ENCODE results near the gene PHF23. TPM values are rescaled to one million over a fixed set of nuclear protein-coding genes. Genes with fewer than 3 reads are reported as not detected.
"Not testable (repeated sequence)": the region's sequence is repeated elsewhere in the genome, so short reads cannot be mapped to it uniquely, and the experiment has no call there.

Gene PHF23
- total RNA-seq, 1 donor: 24.2 TPM

DNA sequence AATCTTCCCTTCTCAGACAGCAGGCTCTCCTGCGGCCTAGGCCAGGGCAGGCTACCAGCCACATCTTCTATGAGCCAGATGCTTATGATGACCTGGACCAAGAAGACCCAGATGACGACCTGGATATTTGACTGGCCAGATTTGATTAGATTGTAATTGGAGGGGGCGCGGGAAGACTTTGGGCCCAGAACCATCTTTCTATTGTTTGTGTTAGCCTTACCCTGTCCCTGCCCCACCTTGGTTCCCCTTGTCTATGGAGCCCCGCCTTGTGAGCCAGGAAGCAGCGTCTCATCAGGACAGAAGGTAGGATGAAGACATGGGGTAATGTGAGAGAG lies 20.3 kb upstream of the PHF23 start:
- DNase-seq (ENCODE audit: low read depth in 2 of 3, low spot score in 2 of 3): no peak

DNA sequence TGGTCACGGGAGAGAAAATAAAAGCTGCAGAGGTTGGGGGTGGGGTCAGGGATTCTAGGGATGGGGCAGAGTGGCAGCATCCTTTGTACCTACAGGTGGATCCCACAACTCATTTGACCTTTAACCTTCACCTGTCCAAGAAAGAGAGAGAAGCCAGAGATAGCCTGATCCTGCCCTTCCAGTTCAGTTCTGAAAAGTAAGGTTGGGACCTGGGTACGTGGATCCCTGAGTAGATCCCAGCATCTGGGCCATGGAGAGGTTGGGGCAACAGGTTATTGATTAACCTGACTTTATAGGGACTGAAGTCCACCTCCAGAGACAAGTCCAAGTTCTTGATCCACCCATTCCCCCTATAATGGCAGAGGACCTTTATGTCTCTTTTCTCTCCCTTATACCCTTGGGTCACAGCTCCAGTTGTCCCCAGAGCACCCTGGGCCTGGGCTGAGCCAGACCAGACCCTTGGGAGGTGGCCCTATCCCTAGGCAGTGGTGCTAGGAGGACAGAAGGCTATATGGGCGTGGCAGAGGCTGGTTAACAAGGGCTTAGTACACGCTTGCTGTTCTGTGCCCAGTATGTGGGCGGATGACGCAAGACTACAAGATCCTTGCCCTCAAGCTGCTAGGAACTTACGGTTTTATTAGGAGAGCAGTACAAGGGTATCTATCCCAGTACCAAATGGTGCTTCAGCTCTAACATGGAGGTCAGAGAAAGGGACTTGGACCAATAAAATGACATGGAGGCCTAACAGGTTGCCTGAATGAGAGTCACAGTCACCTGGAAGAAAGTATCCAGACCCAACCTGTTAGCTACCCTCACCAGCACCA lies 19.7 kb upstream of the PHF23 start:
- DNase-seq (ENCODE audit: low read depth in 2 of 3, low spot score in 2 of 3): no peak

DNA sequence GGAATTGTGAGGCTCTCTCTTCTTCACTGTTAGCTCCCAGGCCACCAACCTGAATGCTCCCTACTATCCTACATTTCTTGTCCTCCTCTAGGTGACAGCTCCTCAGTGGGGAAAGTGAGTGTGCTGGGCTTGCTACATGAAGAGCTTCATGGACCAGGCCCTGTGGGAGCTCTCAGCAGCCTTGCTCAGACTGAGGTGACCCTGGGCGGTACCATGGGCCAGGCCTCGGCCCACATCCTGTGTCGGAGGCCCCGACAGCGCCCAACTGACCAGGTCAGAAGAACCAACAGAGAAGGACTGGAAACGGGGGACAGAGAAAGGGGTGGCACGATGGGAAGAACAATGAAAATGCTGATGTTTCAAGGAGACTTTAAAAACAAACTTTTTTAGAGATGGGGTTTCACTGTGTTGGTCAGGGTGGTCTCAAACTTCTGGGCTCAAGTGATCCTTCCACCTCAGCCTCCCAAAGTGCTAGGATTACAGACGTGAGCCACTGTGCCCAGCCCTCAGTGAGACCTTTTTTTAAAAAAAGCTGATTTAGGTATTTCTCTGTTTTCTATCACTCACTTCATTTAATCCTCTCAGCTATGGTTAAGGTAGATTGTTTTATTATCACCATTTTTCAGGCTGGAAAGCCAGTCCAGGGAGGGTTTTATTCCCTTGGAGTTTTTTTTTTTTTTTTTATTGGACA lies 17.7 kb upstream of the PHF23 start:
- no peak for DNase-seq (ENCODE audit: low read depth in 2 of 3, low spot score in 2 of 3)

DNA sequence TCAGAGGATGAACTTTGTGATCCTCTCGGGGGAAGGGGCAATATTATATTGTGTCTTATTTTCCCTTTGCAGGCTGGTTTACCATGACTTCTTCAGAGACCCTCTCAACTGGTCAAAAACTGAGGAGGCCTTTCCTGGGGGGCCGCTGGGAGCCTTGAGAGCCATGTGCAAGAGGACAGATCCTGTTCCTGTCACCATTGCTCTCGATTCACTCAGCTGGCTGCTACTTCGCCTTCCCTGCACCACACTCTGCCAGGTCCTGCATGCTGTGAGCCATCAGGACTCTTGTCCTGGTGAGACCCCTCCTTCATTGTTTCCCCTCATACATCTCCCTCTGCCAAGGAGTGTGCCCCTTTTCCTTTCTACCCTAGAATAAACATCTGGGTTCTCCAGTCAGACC lies 15.3 kb upstream of the PHF23 start:
- no peak for DNase-seq (ENCODE audit: low read depth in 2 of 3, low spot score in 2 of 3)

DNA sequence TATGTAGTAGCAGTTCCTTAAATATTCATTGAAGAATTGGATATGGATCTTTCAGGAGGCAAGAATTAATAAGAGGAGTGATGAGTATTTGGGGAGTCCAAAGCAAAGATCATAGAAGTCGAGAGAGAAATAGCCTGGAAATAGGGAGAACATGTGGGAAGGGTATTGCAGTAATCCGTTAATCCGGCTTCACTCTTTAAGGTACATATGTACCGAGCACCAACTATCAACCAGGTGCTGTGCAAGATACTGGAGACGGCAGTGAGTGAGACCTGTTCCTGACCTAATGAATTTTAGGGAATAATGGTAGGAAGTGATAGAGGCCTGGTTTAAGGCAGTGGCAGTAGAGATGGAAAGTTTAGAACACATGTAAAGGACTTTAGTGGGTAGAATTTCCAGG lies 13.8 kb upstream of the PHF23 start:
- no peak for DNase-seq (ENCODE audit: low read depth in 2 of 3, low spot score in 2 of 3)

DNA sequence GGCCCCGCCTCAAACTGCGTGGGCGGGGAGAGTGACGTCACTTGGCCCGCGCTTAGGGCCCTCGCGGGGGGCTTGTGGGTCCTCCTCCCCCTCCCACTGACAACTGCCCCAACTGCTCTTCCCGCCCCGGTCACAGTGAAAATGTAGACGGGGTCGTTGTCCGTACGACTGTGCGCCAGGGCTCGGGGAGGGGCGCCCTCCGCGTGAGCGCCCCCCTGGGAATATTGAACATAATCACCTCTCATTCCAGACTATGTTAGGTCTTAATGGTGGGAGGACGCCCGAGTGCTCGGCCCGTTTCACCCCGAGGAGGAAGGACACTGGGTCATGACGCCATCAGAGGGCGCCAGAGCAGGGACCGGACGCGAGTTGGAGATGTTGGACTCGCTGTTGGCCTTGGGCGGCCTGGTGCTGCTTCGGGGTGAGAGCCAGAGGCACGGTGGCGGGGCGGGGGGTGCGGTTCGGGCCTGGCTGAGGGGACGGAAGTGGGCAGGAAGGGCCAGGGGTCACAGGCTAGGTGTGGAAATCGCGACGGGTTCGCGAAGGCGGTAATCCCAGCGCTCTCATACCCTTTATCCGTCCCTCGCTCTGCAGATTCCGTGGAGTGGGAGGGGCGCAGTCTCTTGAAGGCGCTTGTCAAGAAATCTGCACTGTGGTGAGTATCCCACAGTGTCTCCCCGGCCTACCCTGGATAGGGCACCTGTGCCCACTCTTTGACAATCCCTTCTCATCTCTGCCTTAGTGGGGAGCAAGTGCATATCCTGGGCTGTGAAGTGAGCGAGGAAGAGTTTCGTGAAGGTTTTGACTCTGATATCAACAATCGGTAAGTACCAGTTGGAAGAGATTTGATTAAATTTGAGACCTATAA lies 13.2 kb upstream of the PHF23 start, which contains the start of gene ELP5:
TSS of gene ELP5 (plus strand) at position 40 of the 868 bp plus-strand sequence. CDS start at position 376, 336 bp downstream.
- DNase-seq (ENCODE audit: low read depth in 2 of 3, low spot score in 2 of 3): peak in 2 of 3 donors; percentile 96 to 99

DNA sequence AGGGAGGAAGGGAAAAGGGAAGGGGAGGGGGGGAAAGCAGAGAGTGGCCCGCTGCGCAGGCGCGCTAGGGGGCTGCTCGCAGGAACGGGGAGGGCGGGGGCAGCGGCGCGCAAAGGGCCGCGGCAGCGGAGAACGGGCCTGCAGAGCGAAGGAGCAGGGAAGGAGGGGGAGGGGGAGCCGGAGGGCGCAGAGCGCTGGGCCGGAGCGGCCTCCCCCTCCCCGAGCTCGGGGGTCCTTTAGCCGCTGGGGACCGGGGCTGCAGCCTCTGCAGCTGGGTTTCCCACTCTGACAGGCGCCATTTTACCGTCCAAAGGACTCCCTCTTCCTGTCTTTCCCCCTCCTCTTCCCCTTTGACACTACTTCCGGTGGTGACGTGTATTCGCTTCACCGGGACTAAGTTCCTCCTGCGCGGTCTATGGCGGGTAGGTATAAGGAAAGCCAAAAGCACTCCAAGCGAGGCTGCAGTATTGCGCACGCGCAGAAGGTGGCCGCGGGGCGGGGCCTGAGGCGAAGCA lies 12.5 kb upstream of the PHF23 start, which contains the start of gene CTDNEP1:
TSS of gene CTDNEP1 (minus strand) at position 74 of the 515 bp plus-strand sequence. CDS start 438 bp downstream, outside the sequence.
- DNase-seq (ENCODE audit: low read depth in 2 of 3, low spot score in 2 of 3): peak in 2 of 3 donors; percentile 99 to 100

DNA sequence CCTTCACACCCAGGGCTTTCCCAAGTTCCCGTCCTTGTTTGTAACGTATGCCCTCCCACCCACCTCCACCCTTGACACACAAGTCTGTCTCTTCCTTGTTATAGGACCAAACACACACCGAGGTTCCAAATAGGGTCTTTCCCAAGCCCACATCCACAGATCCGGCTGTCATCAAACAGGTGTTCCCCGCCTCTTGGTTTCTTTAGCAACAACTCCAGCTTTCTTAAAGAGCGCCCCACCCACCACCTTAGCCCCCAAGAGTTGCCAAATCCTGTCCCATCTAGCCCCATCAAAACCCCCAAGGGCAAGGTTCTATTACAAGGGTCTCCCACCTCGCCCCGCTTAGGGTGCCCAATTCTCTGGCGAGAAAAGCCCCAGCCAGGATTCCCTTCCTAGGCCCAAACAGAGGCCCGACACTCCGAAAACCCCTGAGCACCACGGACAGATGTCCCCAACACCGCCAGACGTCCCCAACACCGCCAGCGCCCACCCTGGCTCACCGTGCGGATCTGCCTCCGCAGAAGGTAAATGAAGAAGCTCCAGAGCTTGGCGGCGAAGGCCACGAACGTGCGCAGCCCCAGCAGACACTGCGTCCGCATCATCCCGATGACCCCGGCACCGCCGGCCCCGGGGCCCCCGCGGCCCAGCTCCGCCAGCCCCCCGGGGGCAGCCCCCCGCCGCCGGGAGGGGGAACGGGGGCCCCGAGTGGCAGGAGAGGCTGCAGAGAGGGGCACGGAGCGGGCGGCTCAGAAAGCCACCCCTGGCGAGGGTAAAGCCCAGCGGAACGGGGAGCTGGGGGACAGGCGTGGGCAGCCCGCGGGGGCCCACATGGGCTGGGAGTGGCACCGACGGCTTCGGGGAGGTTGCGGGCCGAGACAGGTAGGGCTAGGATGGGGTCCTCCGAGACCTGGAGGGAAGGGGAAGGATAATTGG lies 11.7 kb upstream of the PHF23 start:
- peak in 2 of 3 donors; percentile 54 to 57 for DNase-seq (ENCODE audit: low read depth in 2 of 3, low spot score in 2 of 3)

DNA sequence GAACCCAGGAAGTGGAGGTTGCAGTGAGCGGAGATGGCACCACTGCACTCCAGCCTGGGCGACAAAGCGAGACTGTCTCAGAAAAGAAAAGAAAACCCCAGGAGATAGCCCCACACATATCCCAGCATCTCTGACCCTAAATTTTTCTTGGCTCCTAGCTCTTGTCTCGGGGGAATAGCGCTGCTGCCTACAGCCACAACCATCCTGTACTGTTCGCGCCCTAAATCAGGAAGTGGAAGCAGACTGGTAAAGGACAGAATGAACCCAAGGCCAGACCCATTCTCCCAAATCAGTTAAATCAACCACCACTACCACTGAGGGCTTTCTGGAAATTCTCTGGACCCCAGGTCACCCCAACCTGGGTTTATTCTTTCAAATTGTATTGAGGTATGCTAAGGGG lies 10.6 kb upstream of the PHF23 start:
- DNase-seq (ENCODE audit: low read depth in 2 of 3, low spot score in 2 of 3): no peak

DNA sequence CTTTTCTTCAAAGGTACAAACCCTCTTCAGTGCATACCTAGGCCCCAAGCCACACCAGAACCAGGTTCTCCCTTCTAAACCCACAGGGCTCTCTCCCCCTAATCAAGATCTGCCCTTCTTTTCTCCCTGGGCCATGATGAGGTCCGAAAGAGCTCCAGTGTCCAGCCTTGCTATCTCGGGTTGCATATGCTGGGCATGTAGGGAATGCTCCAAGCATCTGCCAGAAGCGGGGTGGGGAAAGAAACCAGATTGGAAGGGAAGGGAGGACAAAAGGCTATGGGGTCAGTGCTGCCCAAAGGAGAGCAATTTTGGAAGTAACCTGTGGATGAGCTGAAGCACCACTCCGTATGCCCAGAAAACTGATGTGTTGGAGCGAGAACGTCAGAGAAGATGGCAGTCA lies 10.0 kb upstream of the PHF23 start:
- DNase-seq (ENCODE audit: low read depth in 2 of 3, low spot score in 2 of 3): no peak

DNA sequence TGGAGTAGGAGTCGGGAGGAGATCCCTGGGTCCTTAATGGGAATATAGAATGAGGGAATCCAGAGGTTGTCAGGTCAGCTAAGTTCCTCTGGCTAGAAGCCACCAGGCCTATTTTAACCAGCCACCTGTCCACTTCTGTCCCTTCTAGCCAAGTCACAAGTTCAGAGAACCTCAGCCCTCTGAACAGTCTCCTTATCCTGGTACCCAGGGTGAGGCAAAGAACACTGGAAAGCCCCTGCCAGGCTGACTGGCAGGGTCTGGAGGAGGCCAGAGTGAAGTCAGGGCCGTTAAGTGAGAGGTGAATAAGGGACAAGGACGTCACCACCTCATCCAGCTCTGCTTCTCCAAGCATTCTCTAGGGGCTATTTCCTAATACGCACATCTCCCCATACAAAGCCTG lies 9.5 kb upstream of the PHF23 start:
- no peak for DNase-seq (ENCODE audit: low read depth in 2 of 3, low spot score in 2 of 3)

DNA sequence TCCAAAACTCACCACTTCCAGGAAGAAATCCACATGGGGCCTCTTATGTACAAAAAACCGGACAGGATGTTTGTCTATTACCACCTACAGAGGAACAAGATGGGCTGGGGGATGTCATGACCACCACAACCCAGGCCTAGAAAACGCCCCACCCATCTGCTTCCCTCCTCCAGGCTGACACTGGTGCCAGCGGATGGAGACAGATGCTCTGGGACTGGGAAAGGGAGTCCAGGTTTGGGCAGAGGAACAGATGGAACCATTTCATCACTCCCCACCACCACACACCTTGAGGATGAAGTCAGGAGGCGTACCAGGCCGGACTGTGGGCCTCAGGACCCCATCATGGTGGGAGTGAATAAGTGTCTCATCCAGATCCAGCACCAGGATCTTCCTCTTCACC lies 7.5 kb upstream of the PHF23 start:
- DNase-seq (ENCODE audit: low read depth in 2 of 3, low spot score in 2 of 3): no peak

DNA sequence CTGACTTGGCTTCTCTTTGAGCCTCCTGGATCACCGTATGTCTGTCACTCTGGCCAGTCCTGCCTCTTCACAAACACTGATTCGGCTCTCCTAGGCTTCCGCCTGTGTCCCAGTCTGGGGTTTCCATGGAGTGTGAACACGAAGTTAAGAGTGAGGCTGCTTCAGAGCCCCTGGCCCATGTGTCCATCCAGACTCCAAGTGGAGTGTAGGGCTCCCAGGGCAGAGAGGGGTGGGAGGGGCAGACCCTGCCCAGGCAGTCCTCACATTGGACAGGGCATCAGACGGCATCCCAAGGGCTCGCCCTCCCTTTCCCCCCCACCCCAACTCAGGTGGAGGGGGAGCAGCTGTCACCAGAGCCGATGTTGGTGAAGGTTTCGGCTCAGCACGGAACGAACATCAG lies 4.6 kb upstream of the PHF23 start:
- DNase-seq (ENCODE audit: low read depth in 2 of 3, low spot score in 2 of 3): not testable (repeated sequence)

DNA sequence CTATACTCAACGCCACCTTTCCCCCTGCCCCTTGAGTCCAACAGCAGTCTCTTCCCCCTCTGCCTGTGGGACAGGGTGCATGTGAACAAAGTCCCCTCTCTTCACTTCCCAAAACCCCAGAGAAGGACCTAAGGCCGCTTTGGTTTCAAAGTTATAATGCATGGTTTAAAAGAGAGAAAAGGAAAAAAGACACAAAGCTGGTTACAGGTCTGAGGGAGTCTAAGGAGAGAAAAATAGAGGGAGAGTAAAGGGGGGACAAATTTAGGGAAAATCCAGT lies 4.1 kb upstream of the PHF23 start:
- no peak for DNase-seq (ENCODE audit: low read depth in 2 of 3, low spot score in 2 of 3)

DNA sequence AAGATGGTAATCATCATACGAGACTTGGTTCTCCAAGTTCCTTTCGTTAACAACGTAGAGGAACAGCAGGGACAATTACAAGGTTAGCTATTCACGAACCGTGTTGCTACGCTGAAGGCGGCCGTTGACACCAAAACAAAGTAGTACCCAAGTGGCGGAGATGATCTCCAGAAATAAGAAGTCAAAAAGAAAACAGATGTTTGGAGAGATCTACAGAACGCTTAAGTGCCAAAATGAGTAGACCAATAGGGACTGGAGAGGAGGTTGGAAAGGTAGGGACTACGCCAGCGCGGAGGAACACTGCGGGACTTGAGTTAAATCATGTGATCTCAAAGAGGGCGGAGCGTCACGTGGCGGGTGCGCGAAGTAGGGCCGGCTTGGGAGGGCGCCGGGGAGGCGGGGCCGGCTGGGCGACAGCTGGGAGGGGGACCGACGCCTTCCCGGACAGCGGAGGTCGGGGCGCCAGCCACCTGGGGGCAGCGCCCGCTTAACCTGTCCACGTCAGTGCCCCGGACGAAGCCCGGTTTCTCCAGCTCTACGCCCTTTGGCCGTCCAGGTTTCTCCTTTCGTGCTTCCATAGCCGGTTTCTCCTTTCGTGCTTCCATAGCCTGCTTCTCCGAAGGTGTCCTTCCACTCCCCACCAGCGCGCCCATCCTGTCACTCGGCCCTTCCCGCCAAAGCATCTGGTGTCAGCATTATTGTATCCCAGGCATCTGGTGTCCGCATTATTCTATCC lies 3.6 kb upstream of the PHF23 start:
- peak; percentile 95 to 97 (median 96) for DNase-seq (ENCODE audit: low read depth in 2 of 3, low spot score in 2 of 3)

DNA sequence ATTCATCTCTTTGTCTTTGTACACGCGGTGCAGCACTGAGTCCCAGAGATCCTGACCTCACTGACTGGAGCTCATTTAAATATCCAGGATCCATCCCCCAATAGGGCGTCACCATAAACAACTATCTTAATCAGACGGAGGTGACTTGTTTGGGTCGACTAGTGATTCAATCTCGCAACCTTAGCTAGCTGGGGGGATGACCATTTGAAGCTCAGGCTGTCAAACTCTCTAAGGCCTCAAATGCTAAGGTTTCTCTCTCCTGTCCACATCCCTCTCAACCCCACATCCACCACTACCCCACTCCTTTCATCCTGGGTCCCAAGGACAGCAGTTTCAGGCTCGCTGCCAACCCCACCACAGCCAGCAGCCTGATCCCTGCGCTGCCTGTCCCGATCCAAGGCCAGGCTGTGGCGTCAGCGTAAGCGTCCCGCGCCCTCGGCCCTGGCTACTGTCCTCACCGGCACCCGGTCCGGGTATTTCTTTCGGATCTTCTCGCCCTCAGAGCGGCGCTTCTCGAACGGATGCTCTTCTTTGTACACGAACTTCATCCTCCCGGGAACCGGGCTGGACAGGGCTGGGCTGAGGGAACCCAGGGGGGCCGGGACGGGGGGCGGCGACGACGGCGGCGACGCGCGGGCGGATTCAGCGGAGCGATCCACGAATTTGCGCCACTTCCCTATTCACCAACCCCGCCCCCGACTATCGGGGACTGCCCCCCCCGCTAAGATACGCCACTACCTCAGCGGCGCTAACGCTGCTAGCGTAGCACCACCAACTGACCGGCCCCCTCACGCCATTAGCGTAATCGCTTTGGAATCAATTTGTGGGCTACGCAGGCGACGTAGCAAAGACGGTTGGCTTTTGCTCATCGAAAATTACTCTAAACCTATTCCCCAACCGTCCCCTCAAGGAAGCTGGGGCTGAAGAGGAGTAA lies 2.8 kb upstream of the PHF23 start, which contains the start of gene GABARAP:
TSS of gene GABARAP (minus strand) at position 667 of the 934 bp plus-strand sequence. CDS start at position 548, 119 bp downstream.
- peak in 2 of 3 donors; percentile 91 to 94 for DNase-seq (ENCODE audit: low read depth in 2 of 3, low spot score in 2 of 3)

DNA sequence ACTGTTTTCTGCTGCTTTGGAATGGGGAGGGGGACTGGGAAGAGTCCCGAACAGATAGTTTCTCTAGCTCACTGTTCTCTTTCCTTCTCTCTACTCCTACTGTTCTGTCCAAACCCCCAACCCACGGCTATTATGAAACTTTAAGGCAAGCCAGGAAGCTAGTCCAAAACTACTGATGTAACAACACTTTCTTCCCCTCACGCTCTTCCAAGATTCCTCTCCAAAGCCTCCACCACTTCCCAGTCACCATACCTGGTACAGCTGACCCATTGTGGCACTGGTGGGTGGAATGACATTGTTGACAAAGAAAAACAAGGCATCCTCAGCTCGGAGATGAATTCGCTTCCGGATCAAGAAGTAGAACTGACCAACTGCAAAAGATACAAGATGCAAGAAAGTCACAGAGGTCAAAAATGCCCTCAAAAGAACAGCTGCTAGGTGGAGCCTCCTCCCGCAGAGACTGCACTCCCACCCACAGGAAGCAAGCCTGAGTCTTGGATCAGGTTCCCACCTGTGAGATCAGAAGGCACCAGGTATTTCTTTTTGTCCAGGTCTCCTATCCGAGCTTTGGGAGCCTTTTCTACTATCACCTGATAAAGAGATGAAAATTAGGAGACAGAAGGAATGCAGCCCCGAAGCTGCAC lies 2.0 kb upstream of the PHF23 start:
- DNase-seq (ENCODE audit: low read depth in 2 of 3, low spot score in 2 of 3): no peak

DNA sequence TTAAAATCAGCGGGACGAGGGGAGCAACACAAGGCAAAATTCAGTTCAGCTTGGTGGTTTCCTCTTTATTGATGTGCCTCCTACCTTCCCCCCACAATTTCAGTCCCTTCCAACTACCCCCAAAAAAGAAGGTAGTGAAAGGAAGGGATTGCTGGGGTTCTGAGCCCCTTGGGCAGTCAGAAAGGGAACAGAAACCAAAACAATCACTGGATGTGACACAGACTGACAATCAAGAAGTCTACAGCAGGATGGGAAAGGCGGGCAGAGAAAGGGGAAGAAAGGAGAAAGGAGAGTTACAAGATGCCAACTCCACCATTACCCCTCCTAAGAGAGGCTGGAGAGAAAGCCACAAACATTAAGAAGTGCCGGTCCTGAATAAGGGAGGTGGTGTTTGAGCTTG lies 1.1 kb upstream of the PHF23 start:
- DNase-seq (ENCODE audit: low read depth in 2 of 3, low spot score in 2 of 3): no peak
